Ammon's horn (tissue), 1 donor: ENCODE measurements around the gene PSMC5.
"Not testable (repeated sequence)": the region's sequence is repeated elsewhere in the genome, so short reads cannot be mapped to it uniquely, and the experiment has no call there.

Source experiments
- DNase-seq: peaks from one replicate; pipeline ENCODE4 v3.0.0-alpha.2; 2016; ENCODE audit warnings: low spot score

Gene PSMC5

GRCh38 chr17:63838631-63839171 is 11.5 kb downstream of the PSMC5 start:
- DNase-seq, result peak; percentile 95

GRCh38 chr17:63840591-63841349 is 13.5 kb downstream of the PSMC5 start:
- no peak for DNase-seq

GRCh38 chr17:63841350-63842172 is 14.3 kb downstream of the PSMC5 start:
- DNase-seq, result peak; percentile 62

DNA sequence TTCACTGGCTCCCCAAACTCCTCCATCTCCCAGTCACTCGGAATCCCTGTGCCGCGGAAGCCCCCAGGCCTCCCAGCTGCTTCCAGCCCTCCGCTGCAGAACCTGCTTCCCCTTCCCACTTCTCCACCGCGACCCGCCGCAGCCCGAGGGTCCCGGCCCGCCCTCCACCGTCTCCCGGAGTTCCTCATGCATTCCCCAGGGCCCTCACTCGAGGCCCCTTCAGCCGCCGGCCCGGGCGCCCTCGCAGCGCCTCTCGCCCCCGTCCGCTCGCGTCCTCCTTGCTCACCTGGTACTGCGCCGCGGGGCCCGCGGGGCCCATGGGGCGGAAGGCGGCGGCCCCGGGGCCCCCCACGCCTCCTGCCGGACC is 14.9 kb downstream of the PSMC5 start:
- no peak for DNase-seq

- peak; percentile 99 for DNase-seq
These were observed 15.5 kb downstream of the PSMC5 start, which contains the start of gene SMARCD2 for GRCh38 chr17:63842540-63843386. Gene SMARCD2 (minus strand): TSS chr17:63842685. CDS start chr17:63842674, 11 bp downstream.

- DNase-seq, result not testable (repeated sequence)
These were observed 16.2 kb downstream of the PSMC5 start for GRCh38 chr17:63843387-63843888.

GRCh38 chr17:63843910-63844677 is 16.9 kb downstream of the PSMC5 start:
- no peak for DNase-seq

GRCh38 chr17:63845509-63845908 is 18.3 kb downstream of the PSMC5 start:
- no peak for DNase-seq

DNA sequence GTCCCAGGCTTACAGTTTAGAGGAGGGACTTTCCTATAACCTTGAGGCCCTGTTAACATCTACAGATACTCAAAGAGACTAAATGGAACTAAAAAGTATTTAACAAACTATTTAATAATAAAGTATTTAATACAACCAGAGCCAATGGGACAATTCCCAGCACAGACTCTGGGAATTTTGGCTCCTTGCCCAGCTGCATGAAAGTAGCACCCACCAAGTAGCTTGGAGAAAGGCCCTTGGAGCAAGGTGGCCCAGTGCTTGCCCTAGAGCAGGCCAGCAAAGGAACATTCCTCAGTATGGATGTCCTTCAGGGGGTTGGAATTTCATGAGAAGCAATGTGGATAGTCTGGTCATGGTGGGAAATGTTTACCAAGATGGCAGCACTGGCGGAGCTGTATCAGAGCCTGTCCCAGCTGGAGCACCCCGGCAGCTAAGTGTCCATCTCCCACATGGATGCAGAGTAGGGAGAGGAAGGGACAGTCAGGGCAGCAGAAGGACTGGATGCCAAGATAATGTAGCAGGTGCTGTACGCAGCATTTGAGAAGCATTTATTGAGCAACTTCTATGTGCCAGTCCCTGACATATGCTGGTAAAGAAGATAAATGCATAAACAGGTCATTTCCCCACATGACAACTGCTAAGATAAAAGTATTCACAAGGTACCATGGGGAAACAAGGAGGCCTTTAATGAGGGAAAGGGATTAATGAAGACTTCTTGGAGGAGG is 20.5 kb downstream of the PSMC5 start:
- no peak for DNase-seq

DNA sequence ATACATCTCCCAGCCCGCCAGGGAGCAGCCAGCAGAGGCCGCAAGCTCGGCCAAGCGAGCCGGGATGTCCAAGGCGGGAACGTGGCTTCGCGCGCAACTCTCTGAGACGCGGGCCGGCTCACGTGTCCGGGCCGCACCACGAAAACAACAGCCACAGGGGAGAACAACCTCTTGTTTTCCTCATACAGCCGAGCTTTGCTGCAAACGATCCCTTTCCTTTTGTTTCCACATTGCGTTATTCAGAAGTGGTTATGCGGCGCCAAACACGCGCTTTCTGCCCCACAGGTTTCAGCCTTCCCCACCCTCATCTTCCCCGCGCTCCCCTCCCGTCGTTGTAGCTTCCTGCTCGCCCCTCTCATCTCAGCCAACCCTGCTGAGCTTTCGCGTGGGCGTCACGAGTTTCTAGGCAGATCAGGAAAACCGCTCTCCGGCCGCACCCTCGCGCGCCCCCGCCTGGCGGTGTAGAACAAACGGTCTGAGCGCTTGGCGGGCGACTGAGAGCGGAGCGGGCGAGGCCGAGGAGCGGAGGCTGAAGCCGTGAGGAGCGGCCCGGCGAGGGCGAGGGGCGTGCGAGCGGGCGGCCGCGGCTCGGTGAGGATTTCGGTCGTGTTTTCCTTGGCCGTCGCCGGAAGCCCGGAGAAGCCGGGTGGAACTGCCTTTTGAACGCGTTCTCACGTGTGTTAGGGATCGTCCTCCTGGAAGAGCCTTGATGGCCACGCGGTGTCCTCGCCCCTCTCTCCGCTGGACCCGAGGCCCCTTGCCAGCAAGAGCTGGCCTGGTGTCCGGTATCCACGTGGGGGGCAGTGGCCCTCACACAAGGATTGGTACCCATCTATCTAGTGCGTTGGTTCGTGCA is 21.8 kb downstream of the PSMC5 start:
- DNase-seq, result peak; percentile 91

DNA sequence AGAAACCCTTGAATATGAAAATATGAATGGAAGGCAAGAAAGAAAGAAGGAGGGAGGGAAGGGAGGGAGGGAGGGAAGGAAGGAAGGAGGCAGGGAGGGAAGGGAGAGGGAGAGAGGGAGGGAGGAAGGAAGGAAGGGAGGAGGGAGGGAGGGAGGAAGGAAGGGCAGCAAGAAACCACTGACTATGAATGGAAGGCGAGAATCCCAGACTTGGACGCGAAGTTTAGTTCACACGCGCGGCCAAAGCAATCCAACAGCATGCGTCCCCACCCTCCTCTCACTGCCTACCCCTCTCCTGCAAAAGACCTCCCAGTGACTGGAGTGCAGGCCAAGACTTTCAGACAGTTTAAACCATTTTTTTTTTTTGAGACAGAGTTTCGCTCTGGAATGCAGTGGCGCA is 23.2 kb downstream of the PSMC5 start:
- DNase-seq, result no peak

GRCh38 chr17:63853260-63853659 is 26.0 kb downstream of the PSMC5 start:
- no peak for DNase-seq

- no peak for DNase-seq
These were observed 27.5 kb downstream of the PSMC5 start for GRCh38 chr17:63854709-63855108.

DNA sequence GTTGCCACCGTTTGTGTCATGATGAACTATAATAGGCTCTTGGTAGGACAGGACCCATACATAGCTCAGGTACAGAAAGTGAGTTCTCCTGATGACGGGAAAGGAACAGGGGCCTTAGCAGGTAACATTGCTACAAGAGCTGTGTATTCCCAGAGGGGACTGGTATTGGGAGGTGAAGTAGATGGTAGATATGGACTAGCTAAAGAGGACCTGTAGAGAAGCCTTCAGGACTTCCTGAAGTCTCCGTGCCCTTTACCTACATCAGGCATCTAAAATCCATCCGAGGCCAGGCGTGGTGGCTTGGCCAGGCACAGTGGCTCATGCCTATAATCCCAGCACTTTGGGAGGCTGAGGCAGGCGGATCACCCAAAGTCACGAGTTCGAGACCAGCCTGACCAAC is 28.0 kb downstream of the PSMC5 start:
- DNase-seq, result no peak

GRCh38 chr17:63856425-63856824 is 29.2 kb downstream of the PSMC5 start:
- not testable (repeated sequence) for DNase-seq

DNA sequence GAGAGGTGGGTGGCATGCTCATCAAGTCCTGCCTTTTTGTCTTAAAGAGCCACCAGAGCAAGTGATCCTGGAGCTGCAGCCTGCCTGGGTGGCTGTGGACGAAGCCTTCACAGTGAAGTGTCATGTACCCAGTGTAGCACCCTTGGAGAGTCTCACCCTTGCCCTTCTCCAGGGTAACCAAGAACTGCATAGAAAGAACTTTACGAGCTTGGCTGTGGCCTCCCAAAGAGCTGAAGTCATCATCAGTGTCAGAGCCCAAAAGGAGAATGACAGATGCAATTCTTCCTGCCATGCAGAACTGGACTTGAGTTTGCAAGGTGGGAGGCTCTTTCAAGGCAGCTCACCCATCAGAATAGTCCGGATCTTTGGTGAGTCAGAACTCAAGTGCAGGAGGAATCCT is 32.0 kb downstream of the PSMC5 start:
- DNase-seq, result no peak

- not testable (repeated sequence) for DNase-seq
These were observed 39.4 kb downstream of the PSMC5 start for GRCh38 chr17:63866625-63867024.

DNA sequence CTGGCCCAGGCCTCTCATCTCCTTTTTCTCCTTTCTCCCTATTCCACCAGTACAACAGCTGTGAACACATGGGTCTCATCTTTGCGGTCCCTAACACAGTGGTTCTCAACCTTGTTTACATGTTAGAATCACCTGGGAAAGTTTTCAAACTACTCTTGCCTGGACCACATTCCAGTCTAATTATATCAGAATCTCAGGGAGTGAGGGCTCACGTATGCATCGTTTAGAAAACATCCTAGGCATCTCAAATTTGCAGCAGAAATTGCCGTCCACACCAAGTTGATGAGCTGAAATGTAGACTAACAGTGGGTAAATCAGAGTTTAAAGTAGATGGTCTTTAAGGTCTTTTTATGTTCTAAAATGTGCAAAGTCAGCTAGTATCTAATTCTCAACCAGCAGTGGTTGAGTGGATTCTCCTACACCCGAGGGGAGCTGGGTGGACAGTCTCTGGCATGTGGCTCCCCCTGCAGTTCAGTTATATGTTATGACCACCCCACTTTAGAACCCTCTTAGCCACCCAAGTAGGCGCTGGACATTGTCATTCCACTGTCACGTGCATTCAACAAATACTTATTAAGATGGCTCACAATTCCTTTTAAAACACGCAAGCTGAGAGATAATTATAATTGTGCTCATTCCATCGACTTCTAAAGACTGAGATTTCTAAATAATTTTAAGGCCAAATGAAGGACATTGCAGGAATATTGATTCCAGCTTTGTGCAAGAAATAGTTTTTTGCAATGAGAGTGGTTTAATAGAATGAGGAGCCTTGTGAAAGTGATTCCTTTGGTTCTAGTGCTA is 42.5 kb downstream of the PSMC5 start:
- DNase-seq, result not testable (repeated sequence)

DNA sequence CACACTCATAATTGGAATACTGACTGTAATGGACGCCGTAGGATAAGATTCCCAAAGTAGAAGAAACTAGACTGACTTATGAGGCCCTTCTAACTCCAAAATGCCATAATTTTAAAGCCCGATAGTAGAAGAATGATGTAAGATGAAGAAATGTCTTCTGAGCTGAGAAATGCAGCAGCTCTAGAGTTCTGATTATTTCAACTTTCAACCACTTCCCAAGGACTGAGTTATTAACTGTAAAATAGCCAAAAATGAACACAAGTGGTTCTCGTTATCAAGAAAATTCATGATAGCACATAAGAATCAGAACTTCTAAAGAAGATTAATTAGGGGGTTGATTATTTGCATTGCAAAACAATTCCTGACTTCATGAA is 43.0 kb downstream of the PSMC5 start:
- DNase-seq, result not testable (repeated sequence)
